Neural progenitor cell (in vitro differentiated cells): ENCODE data around the gene NPHP4. TPM values are rescaled to one million over a fixed set of nuclear protein-coding genes. Genes with fewer than 3 reads are reported as not detected.

Experiments
- DNase-seq: peaks from one replicate; pipeline ENCODE4 v3.0.0-alpha.2; 2016; ENCODE audit warnings: low spot score
- H2AFZ ChIP-seq: fragments of 200-600 bp; sonication (generic); replicated peaks from 2 replicates; pipeline ENCODE4 v1.6.1; 2016; ENCODE audit warnings: antibody characterized with exemption
- H3F3A ChIP-seq: fragments of 200-600 bp; sonication (generic); 2 replicates; pipeline ENCODE4 v1.6.1; 2016; ENCODE audit warnings: antibody characterized with exemption, low read depth
- H3K27ac ChIP-seq: fragments of 200-600 bp; sonication (generic); 2 replicates; pipeline ENCODE4 v1.5.1; 2016; ENCODE audit warnings: mild to moderate bottlenecking
- H3K27me3 ChIP-seq: fragments of 200-600 bp; sonication (generic); 2 replicates; pipeline ENCODE4 v1.6.1; 2016; ENCODE audit warnings: mild to moderate bottlenecking, moderate library complexity
- H3K36me3 ChIP-seq: fragments of 200-600 bp; sonication (generic); 2 replicates; pipeline ENCODE4 v1.5.1; 2016
- H3K4me1 ChIP-seq: fragments of 200-600 bp; sonication (generic); 2 replicates; pipeline ENCODE4 v1.6.1; 2016; ENCODE audit warnings: mixed run types
- H3K4me2 ChIP-seq: fragments of 200-600 bp; sonication (generic); 2 replicates; pipeline ENCODE4 v1.6.1; 2016
- H3K4me3 ChIP-seq: fragments of 200-600 bp; sonication (generic); 2 replicates; pipeline ENCODE4 v1.5.1; 2016
- H3K79me2 ChIP-seq: fragments of 200-600 bp; sonication (generic); 2 replicates; pipeline ENCODE4 v1.6.1; 2016; ENCODE audit warnings: low read depth
- H3K9ac ChIP-seq: fragments of 200-600 bp; sonication (generic); 2 replicates; pipeline ENCODE4 v1.6.1; 2016
- H3K9me3 ChIP-seq: fragments of 200-600 bp; sonication (generic); 2 replicates; pipeline ENCODE4 v1.5.1; 2016; ENCODE audit warnings: low read depth
- H4K20me1 ChIP-seq: fragments of 200-600 bp; sonication (generic); 2 replicates; pipeline ENCODE4 v1.6.1; 2016; ENCODE audit warnings: low read depth
- H3K27ac Mint-ChIP-seq: 3 replicates; pipeline ENCODE4 v1.8.0; 2021; ENCODE audit warnings: mixed read lengths
- H3K27me3 Mint-ChIP-seq: 2 replicates; pipeline ENCODE4 v1.8.0; 2022; ENCODE audit warnings: low read depth, mild to moderate bottlenecking, inconsistent platforms, moderate library complexity, mixed read lengths; ENCODE audit not compliant: insufficient read depth
- H3K36me3 Mint-ChIP-seq: 3 replicates; pipeline ENCODE4 v1.8.0; 2021; ENCODE audit warnings: mixed read lengths
- H3K4me1 Mint-ChIP-seq: 3 replicates; pipeline ENCODE4 v1.8.0; 2021; ENCODE audit warnings: mixed read lengths
- H3K4me3 Mint-ChIP-seq: 3 replicates; pipeline ENCODE4 v1.8.0; 2021; ENCODE audit warnings: mild to moderate bottlenecking, moderate library complexity, mixed read lengths
- H3K9me3 Mint-ChIP-seq: 3 replicates; pipeline ENCODE4 v1.8.0; 2020; ENCODE audit warnings: mixed read lengths
- EZH2 ChIP-seq: fragments of 200-600 bp; sonication (generic); IDR thresholded peaks from 2 replicates; pipeline ENCODE4 v1.6.1; 2017; ENCODE audit warnings: antibody characterized with exemption, mild to moderate bottlenecking, moderate library complexity
- EZH2phosphoT487 ChIP-seq: fragments of 200-600 bp; sonication (generic); IDR thresholded peaks from 2 replicates; pipeline ENCODE4 v1.6.1; 2017; ENCODE audit warnings: antibody characterized with exemption
- total RNA-seq: library from RNA; depleted of rRNA; stranded (reverse); fragments of >200 nt; gene quantifications from 2 replicates; pipeline ENCODE4 v1.2.3, GENCODE V29; 2015; ENCODE audit warnings: low replicate concordance
- TF ChIP-seq, protein P1 (sequence below): fragments of 200-600 bp; sonication (generic); IDR thresholded peaks from 2 replicates; pipeline ENCODE4 v1.5.1; 2017; ENCODE audit warnings: antibody characterized with exemption, mild to moderate bottlenecking

Gene NPHP4
- total RNA-seq, 1 donor from 2014 or later, result 8.9 TPM

DNA sequence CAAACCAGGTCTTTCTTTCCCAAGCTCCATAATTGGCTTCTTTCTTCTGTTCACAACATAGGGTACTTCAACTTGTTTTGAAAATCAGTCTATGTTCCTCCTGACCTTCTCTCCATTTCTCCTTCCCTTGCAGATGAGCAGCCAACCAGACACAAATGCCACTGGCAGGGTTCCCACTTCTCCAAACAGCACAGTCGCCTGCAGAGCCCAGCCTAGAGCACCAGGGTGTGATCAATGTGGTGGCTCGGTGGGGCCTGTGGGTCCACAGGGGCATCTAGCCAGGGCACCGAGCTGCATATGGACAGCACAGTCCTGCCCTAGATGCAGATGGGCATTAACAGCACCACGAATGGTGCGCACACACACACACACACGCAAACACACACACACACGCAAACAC is 112.8 kb downstream of the NPHP4 start:
- TF ChIP-seq EZH2phosphoT487, result no peak
- TF ChIP-seq EZH2, result no peak
- TF ChIP-seq, protein P1, sequence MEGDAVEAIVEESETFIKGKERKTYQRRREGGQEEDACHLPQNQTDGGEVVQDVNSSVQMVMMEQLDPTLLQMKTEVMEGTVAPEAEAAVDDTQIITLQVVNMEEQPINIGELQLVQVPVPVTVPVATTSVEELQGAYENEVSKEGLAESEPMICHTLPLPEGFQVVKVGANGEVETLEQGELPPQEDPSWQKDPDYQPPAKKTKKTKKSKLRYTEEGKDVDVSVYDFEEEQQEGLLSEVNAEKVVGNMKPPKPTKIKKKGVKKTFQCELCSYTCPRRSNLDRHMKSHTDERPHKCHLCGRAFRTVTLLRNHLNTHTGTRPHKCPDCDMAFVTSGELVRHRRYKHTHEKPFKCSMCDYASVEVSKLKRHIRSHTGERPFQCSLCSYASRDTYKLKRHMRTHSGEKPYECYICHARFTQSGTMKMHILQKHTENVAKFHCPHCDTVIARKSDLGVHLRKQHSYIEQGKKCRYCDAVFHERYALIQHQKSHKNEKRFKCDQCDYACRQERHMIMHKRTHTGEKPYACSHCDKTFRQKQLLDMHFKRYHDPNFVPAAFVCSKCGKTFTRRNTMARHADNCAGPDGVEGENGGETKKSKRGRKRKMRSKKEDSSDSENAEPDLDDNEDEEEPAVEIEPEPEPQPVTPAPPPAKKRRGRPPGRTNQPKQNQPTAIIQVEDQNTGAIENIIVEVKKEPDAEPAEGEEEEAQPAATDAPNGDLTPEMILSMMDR, result no peak
- Histone ChIP-seq H3K27me3 (no peaks in the 10 kb centered on the region), H2AFZ (no peak overlapping the region), H3K9me3 (no peaks in the 10 kb centered on the region), H3K4me2 (no peak overlapping the region), H3K4me3 (no peak overlapping the region), H3K79me2 (no peaks in the 10 kb centered on the region), H3K27ac (no peak overlapping the region), H3F3A (no peaks in the 10 kb centered on the region), H3K36me3 (no peaks in the 10 kb centered on the region), H3K4me1 (no peaks in the 10 kb centered on the region), H4K20me1 (no peaks in the 10 kb centered on the region), H3K9ac (no peak overlapping the region)
- Mint-ChIP-seq H3K4me3 (no peak overlapping the region), H3K27me3 (peaks cover 14% of the 10 kb centered on the region), H3K36me3 (peaks cover 33% of the 10 kb centered on the region), H3K4me1 (peaks cover 11% of the 10 kb centered on the region), H3K9me3 (no peaks in the 10 kb centered on the region), H3K27ac (no peak overlapping the region)
- DNase-seq, result no peak

DNA sequence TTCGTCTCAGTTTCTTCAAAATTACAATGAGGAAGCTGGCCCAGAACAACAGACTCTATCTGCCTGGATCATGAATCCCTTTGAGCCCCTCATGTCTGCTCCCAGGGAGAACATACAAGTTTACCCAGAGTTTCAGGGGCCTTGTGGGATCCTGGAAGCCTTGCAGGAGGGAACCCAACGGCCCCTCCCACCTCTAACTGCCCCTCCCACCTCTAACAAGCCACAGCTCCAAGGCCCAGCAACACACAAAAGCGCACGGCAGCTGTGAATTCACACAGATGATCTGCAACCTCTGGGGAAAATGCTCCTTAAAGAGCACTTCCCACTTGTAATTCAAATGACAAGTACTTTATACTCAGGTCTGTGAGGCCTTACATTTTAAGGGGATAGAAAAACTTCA is 113.3 kb downstream of the NPHP4 start:
- H3K27me3 Mint-ChIP-seq, result peaks cover 12% of the 10 kb centered on the region
- H3K9ac ChIP-seq, result no peak overlapping the region
- no peaks in the 10 kb centered on the region for H3F3A ChIP-seq
- H3K9me3 ChIP-seq, result no peaks in the 10 kb centered on the region
- no peak overlapping the region for H3K4me2 ChIP-seq
- no peaks in the 10 kb centered on the region for H3K4me1 ChIP-seq
- no peak overlapping the region for H3K4me3 ChIP-seq
- no peaks in the 10 kb centered on the region for H3K27me3 ChIP-seq
- no peak overlapping the region for H3K4me3 Mint-ChIP-seq
- peaks cover 34% of the 10 kb centered on the region for H3K36me3 Mint-ChIP-seq
- no peaks in the 10 kb centered on the region for H3K36me3 ChIP-seq
- H3K4me1 Mint-ChIP-seq, result peaks cover 11% of the 10 kb centered on the region
- H3K27ac Mint-ChIP-seq, result no peak overlapping the region
- H3K79me2 ChIP-seq, result no peaks in the 10 kb centered on the region
- no peaks in the 10 kb centered on the region for H3K9me3 Mint-ChIP-seq
- no peaks in the 10 kb centered on the region for H4K20me1 ChIP-seq
- H3K27ac ChIP-seq, result no peak overlapping the region
- TF ChIP-seq, protein P1, result no peak
- TF ChIP-seq EZH2phosphoT487 (no peak), EZH2 (no peak)
- no peak overlapping the region for H2AFZ ChIP-seq
- DNase-seq, result no peak

DNA sequence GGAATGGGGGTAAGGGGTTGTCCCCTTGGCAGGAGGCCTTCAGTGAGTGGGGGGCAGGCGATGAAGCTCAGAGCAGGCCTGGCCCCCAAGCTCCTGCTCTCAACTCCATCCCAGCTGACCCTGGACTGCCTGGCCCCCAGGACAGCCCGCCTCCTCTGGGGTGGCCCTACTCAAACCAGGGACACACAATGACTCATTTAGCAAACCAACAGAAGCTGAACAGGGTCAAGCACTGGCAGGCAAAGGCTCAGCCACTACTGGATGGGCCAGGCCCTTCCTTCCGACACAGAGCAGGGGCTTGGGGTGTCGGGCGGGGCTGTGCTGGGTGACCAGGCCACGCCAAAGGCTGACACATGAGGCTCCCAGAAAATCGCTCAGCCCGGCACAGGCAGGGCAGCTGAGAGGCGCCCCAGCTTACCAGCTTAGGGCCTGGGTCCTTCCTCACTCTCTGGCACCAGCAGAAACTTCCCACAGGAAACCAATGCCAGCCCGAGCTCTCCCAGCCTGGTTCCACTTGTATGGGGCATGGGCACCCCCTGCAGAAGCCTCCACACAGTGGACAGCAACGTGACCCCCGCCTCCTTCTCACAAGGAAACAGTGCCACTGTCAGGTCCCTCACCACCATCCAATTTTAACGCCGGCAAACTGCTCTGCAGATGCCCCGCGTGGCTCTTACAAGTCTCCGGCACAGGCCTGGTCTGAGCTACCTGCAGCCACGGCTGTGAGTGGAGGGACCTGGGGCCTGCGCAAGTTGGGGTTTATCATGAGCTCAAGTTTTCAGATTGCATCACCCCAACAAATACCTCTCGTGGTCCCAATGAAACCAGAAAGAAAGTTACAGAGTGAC is 114.3 kb downstream of the NPHP4 start:
- no peaks in the 10 kb centered on the region for H3F3A ChIP-seq
- Mint-ChIP-seq H3K27ac (no peak overlapping the region), H3K4me3 (no peak overlapping the region), H3K4me1 (peaks cover 10% of the 10 kb centered on the region), H3K27me3 (peaks cover 11% of the 10 kb centered on the region), H3K9me3 (no peaks in the 10 kb centered on the region), H3K36me3 (peaks cover 34% of the 10 kb centered on the region)
- H3K79me2 ChIP-seq, result no peaks in the 10 kb centered on the region
- no peaks in the 10 kb centered on the region for H3K27me3 ChIP-seq
- H4K20me1 ChIP-seq, result no peaks in the 10 kb centered on the region
- H3K4me3 ChIP-seq, result no peak overlapping the region
- H2AFZ ChIP-seq, result no peak overlapping the region
- H3K27ac ChIP-seq, result no peak overlapping the region
- no peak overlapping the region for H3K9ac ChIP-seq
- no peaks in the 10 kb centered on the region for H3K9me3 ChIP-seq
- no peaks in the 10 kb centered on the region for H3K36me3 ChIP-seq
- TF ChIP-seq EZH2 (no peak), EZH2phosphoT487 (no peak)
- TF ChIP-seq, protein P1, result no peak
- no peak for DNase-seq
- no peaks in the 10 kb centered on the region for H3K4me1 ChIP-seq
- no peak overlapping the region for H3K4me2 ChIP-seq
